Lower leg skin (tissue), 4 donors: ENCODE measurements around the gene GJD3. TPM values are rescaled to one million over a fixed set of nuclear protein-coding genes. Genes with fewer than 3 reads are reported as not detected.

Source experiments
- DNase-seq, 2 donors: peaks; one replicate each; pipeline ENCODE4 v3.0.0-alpha.2; 2019; ENCODE audit warnings: low spot score in 2 of 2
- H3K4me3 ChIP-seq: fragments of 200-600 bp; sonication (generic); 2 replicates; pipeline ENCODE4 v1.5.1; 2017; ENCODE audit warnings: mild to moderate bottlenecking, low read depth; ENCODE audit not compliant: poor library complexity, severe bottlenecking
- POLR2A ChIP-seq, 2 donors: fragments of 450-650 bp; IDR thresholded peaks; one replicate each; pipeline ENCODE4 v1.6.1; 2016 to 2017; ENCODE audit warnings: antibody characterized with exemption in 2 of 2, mild to moderate bottlenecking in 1 of 2, moderate library complexity in 1 of 2
- WGBS, 2 donors: methylation state at CpG; one replicate each; pipeline ENCODE4 v1.1.5; 2018; 5-methylcytosine and 5-hydroxymethylcytosine counted together
- intact Hi-C: fragments of 100-400 bp; cut with DNase I; formaldehyde crosslinking; loops from one replicate; pipeline ENCODE4 v1.15.0; 2023; ENCODE audit warnings: low total_unique reads
- total RNA-seq, 4 donors: library from RNA; depleted of rRNA; stranded (reverse); fragments of >200 nt; gene quantifications; one replicate each; pipeline ENCODE4 v1.1.0, GENCODE V29; 2016
- TF ChIP-seq, protein P1 (sequence below), 3 donors: fragments of 450-650 bp; IDR thresholded peaks; one replicate each; pipeline ENCODE4 v1.5.1; 2016; ENCODE audit warnings: antibody characterized with exemption in 3 of 3, mild to moderate bottlenecking in 3 of 3, moderate library complexity in 2 of 3

Gene GJD3
- total RNA-seq, 4 donors from 2014 or later, result not detected

DNA sequence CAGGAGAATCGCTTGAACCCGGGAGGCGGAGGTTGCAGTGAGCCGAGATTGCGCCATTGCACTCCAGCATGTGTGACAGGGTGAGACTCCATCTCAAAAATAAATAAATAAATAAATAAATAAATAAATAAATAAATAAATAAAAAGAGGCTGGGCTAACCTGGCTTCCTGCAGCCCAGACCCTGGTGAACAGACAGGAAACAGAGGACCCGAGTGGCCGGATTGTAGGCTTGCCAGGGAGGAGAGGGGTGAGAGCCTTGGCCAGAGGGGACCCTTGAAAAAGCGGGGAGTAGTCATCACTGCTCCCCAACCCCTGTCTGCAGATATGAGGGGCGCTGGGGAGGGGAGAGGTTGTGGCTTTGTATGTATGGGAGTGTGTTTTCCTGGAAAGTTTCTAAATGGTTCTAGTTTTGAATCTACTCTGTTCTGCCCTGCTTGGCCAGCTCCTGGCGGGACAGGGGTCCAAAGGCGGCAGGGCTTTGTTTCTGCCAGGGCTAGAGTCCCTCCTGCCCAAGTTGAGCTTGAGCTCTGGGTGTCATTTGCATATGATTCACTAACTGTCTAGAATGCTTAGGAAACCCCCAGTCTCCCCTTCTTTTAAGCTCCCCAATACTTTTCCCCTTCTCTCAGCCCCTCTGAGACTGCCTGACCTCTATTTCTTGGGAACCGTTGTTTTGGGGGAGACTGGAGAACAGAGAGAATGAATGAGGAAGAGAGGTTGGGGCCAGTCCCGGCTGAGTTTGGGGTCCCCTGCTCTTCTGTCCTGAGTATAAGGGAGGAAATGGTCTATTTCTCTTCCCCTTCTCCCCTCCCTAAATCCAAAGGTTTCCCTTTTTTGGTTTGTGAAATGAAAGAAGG, 39.2 kb downstream of the GJD3 start:
- TF ChIP-seq POLR2A (IDR thresholded peaks at IDR 0.05), result no peak
- TF ChIP-seq, protein P1, sequence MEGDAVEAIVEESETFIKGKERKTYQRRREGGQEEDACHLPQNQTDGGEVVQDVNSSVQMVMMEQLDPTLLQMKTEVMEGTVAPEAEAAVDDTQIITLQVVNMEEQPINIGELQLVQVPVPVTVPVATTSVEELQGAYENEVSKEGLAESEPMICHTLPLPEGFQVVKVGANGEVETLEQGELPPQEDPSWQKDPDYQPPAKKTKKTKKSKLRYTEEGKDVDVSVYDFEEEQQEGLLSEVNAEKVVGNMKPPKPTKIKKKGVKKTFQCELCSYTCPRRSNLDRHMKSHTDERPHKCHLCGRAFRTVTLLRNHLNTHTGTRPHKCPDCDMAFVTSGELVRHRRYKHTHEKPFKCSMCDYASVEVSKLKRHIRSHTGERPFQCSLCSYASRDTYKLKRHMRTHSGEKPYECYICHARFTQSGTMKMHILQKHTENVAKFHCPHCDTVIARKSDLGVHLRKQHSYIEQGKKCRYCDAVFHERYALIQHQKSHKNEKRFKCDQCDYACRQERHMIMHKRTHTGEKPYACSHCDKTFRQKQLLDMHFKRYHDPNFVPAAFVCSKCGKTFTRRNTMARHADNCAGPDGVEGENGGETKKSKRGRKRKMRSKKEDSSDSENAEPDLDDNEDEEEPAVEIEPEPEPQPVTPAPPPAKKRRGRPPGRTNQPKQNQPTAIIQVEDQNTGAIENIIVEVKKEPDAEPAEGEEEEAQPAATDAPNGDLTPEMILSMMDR (IDR thresholded peaks at IDR 0.05), result no peak
- intact Hi-C loops, result no loop called here
- 72 to 75% methylated on average over 13 of the region's 13 CpGs for WGBS, 2 donors
- DNase-seq, result no peak
- H3K4me3 ChIP-seq, result no peak overlapping the region

DNA sequence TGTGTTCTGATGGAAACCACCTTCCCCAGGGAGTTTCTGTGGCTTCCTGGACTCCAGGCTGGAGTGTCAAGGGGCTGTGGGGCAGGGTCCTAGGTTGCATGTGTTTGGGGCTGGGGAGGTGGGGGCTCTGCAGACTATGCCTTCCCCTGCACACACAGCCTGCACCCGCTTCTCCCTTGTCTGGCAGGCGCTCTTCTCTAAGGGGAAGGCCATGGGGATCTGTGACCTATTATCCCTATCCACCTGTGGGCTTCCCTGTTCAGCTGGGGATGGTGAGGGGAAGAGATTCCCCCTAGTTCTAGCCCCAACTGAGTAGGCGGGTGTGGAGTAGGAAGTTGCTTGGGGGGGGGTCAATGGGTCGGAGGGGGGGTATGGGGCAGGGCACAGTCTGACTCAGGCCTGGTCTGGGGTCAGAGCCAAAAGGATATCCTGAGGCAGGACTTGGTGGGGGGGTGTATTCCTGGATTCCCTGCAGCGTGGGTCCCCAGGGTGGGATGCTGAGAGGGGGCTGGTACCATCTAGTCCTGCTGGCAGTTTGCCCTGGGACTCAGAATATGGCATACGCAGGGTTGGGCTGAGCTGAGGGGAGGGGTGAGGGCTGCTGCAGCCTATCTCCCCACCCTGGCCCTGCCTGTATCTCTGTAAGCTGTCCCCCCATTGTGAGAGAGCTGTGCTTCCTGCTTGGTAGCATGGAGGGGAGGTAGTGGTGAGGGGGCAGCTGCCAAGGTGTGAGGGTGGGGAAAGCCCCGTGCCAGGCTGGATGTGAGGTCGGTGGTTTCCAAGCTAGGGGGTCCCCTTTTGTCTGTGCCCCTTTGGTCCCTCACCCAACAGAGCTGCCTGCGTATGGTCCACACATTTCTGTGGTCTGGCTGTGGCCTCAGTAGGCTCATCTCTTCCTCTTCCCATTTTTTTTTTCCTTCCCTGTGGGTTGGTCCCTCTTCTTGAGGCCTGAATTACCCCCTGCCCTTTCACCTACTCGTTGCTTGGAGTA, 40.9 kb downstream of the GJD3 start:
- WGBS, 2 donors, result 27 to 31% methylated on average over 10 of the region's 10 CpGs

DNA sequence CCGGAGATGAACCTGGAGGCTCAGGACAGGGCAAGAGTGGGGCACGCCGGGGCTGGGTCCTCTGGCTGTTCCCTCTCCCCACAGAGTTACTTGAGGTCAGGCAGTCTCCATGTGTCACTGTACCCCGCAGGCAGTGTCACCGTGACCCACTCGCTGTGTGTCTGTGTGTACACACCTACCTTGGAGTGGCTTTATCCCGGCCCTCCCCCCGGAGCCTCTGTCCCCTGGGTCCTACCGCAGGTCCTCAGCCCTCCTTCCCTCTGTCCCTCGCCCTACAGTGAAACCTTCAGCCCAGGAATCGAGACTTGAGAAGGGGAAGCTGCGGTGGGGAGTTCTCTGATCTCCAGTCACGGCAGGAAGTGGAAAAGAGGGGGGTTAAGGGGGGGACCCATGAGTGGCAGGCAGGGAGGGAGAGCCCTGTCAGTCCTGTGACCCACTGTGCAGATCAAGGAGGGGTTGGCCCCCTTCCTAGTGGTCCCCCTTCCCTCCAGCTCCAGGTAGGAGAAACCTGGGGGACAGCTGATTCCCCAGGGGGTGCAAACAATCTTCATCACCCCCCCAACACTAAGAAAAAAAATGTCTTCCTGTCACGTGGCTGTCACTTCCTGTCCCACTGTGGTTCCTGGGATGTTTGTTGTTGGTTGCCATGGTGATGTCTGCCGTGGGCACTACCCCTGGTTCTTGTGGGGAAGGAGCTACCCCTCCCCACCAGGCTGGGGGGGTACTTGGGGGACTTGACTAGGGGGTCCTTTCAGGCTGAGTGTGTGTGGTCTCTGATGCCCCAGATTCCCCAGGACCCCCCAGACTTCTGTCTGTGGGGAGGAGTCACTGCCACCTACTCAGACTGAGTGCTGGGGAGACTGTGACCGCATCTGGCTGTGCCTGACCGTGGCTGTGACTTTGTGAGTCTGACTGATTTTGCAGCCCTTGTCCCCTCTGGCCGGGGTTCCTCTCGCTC, 41.9 kb downstream of the GJD3 start:
- TF ChIP-seq POLR2A (IDR thresholded peaks at IDR 0.05), result no peak
- TF ChIP-seq, protein P1 (IDR thresholded peaks at IDR 0.05), result no peak
- H3K4me3 ChIP-seq, result no peak overlapping the region
- DNase-seq, result peak in 1 of 2 donors; percentile 95
- WGBS, 2 donors, result 4 to 10% methylated on average over 18 to 19 of the region's 19 CpGs
- intact Hi-C loops, result no loop called here

More for the DNA sequence above, 40.9 kb downstream of the GJD3 start:
- TF ChIP-seq, protein P1 (IDR thresholded peaks at IDR 0.05), result no peak
- no peak for TF ChIP-seq POLR2A (IDR thresholded peaks at IDR 0.05)
- intact Hi-C loops, result no loop called here
- H3K4me3 ChIP-seq, result no peak overlapping the region
- DNase-seq, result peak in 1 of 2 donors; percentile 93

DNA sequence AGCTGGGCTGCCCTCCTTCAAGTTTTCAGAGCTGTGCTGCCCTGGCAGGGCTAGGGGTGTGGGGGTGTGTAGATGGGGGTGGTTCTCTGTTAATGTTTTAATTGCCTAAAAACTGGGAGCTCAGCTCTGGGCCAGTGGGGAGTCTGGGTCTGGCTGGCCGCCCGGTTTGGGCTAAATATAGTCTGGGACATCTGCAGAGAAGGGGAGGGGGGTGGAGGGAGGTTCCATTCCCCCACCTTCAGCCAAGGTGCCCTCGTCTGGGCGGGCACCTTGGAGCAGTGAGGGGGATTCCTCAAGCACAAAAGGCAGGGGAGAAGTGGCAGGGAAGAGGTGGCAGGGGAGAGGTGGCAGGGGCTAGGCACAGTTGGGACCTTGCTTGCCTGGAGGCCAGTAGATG, 42.6 kb downstream of the GJD3 start:
- intact Hi-C loops, result no loop called here
- no peak for DNase-seq
- WGBS, 2 donors, result 0 to 7% methylated on average over 4 of the region's 4 CpGs
- no peak overlapping the region for H3K4me3 ChIP-seq
- TF ChIP-seq, protein P1 (IDR thresholded peaks at IDR 0.05), result no peak
- TF ChIP-seq POLR2A (IDR thresholded peaks at IDR 0.05), result no peak

DNA sequence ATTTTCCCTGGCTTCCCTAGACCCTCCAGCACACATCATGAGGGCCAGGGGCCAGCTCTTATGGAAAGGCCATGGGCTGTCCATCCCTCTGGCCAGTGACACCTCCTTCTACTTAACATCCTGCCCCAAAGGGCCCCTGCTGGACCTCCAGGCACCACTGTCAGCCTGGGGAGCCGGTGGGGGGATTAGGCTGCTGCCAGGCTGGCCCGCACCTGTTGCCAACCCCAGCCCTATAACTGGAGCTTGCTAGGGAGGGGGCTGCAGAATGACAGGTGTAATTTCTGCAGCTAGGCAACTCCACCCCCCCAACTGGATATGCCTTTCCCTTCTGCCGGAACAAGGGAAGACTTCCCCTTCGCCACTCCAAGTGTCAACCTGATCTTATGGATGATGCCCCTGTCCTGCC, 43.0 kb downstream of the GJD3 start:
- intact Hi-C loops, result no loop called here
- TF ChIP-seq POLR2A (IDR thresholded peaks at IDR 0.05), result no peak
- TF ChIP-seq, protein P1 (IDR thresholded peaks at IDR 0.05), result no peak
- WGBS, 2 donors, result 31 to 43% methylated on average over 4 of the region's 4 CpGs

More for the DNA sequence above, 43.0 kb downstream of the GJD3 start:
- H3K4me3 ChIP-seq, result no peak overlapping the region
- DNase-seq, result no peak
